K562 (cell line): ENCODE data around the gene P3H1.

Source experiments
- ATF4 ChIP-seq: fragments of 450-650 bp; formaldehyde crosslinking; IDR thresholded peaks from 2 replicates; pipeline ENCODE4 v1.4.0; 2022; ENCODE audit warnings: mild to moderate bottlenecking, moderate library complexity
- SMARCB1 ChIP-seq: IDR thresholded peaks from 2 replicates; pipeline ENCODE4 v1.6.1; 2011; ENCODE audit warnings: improper control_type of control experiment, low read depth; ENCODE audit not compliant: insufficient read length
- ZNF121 ChIP-seq: sonication (generic); formaldehyde crosslinking; conservative IDR thresholded peaks from 2 replicates; pipeline ENCODE4 v1.8.0; 2022; ENCODE audit warnings: missing genetic modification reagents
- ZNF407 ChIP-seq: fragments of 450-650 bp; IDR thresholded peaks from 2 replicates; pipeline ENCODE4 v1.6.1; 2016; ENCODE audit warnings: low read depth

- TF ChIP-seq ATF4 (CRISPR knock-in tag) (no peak), ZNF121 (CRISPR knock-in tag) (no peak), ZNF407 (no peak), SMARCB1 (no peak)
Observed at GRCh38 chr1:42779725-42780124, 12.9 kb upstream of the P3H1 start.
